WTC11 (cell line): ENCODE measurements around the gene FHIT.
"Not testable (repeated sequence)": the region's sequence is repeated elsewhere in the genome, so short reads cannot be mapped to it uniquely, and the experiment has no call there.

ENCODE experiments used
- FOXP1 ChIP-seq: sonication (generic); formaldehyde crosslinking; IDR thresholded peaks from 2 replicates; pipeline ENCODE4 v1.8.0; 2022; ENCODE audit warnings: missing genetic modification reagents, mild to moderate bottlenecking, moderate library complexity, borderline replicate concordance
- JUN ChIP-seq: sonication (generic); formaldehyde crosslinking; IDR thresholded peaks from 2 replicates; pipeline ENCODE4 v1.8.0; 2023; ENCODE audit warnings: mild to moderate bottlenecking, missing genetic modification reagents
- KAT7 ChIP-seq: sonication (generic); formaldehyde crosslinking; IDR thresholded peaks from 2 replicates; pipeline ENCODE4 v1.8.1; 2023; ENCODE audit warnings: missing genetic modification reagents, mild to moderate bottlenecking, borderline replicate concordance
- MXD4 ChIP-seq: fragments of 250-450 bp; sonication (Bioruptor Pico); IDR thresholded peaks from 2 replicates; pipeline ENCODE4 v1.8.0; 2021; ENCODE audit warnings: mild to moderate bottlenecking, moderate library complexity, borderline replicate concordance
- NFYB ChIP-seq: sonication (generic); formaldehyde crosslinking; conservative IDR thresholded peaks from 2 replicates; pipeline ENCODE4 v1.8.0; 2022; ENCODE audit warnings: low read depth, missing genetic modification reagents
- SP1 ChIP-seq: sonication (generic); formaldehyde crosslinking; conservative IDR thresholded peaks from 2 replicates; pipeline ENCODE4 v1.8.1; 2022; ENCODE audit warnings: missing genetic modification reagents
- ZNF263 ChIP-seq: sonication (generic); formaldehyde crosslinking; IDR thresholded peaks from 2 replicates; pipeline ENCODE4 v1.8.1; 2022; ENCODE audit warnings: low read depth, mild to moderate bottlenecking, moderate library complexity, missing genetic modification reagents
- ZNF317 ChIP-seq: sonication (generic); formaldehyde crosslinking; IDR thresholded peaks from 2 replicates; pipeline ENCODE4 v1.8.1; 2023; ENCODE audit warnings: low read depth, mild to moderate bottlenecking, moderate library complexity, missing genetic modification reagents, borderline replicate concordance
- TF ChIP-seq, protein P1 (sequence below): sonication (generic); formaldehyde crosslinking; IDR thresholded peaks from 2 replicates; pipeline ENCODE4 v1.8.1; 2023; ENCODE audit warnings: mild to moderate bottlenecking, missing genetic modification reagents, moderate library complexity
- TF ChIP-seq, protein P2 (sequence below): fragments of 200-600 bp; IDR thresholded peaks from 2 replicates; pipeline ENCODE4 v1.8.0; 2022; ENCODE audit warnings: antibody characterized with exemption
- TF ChIP-seq, protein P3 (sequence below): sonication (generic); formaldehyde crosslinking; IDR thresholded peaks from 2 replicates; pipeline ENCODE4 v1.8.0; 2022; ENCODE audit warnings: mild to moderate bottlenecking, missing genetic modification reagents
- TF ChIP-seq, protein P4 (sequence below): sonication (generic); formaldehyde crosslinking; IDR thresholded peaks from 2 replicates; pipeline ENCODE4 v1.8.1; 2023; ENCODE audit warnings: mild to moderate bottlenecking, missing genetic modification reagents, moderate library complexity
- TF ChIP-seq, protein P5 (sequence below): sonication (generic); formaldehyde crosslinking; IDR thresholded peaks from 2 replicates; pipeline ENCODE4 v1.8.0; 2023; ENCODE audit warnings: mild to moderate bottlenecking, missing genetic modification reagents
- TF ChIP-seq, protein P6 (sequence below): fragments of 250-450 bp; sonication (Bioruptor Pico); IDR thresholded peaks from 2 replicates; pipeline ENCODE4 v1.9.0; 2021; ENCODE audit warnings: mild to moderate bottlenecking

DNA sequence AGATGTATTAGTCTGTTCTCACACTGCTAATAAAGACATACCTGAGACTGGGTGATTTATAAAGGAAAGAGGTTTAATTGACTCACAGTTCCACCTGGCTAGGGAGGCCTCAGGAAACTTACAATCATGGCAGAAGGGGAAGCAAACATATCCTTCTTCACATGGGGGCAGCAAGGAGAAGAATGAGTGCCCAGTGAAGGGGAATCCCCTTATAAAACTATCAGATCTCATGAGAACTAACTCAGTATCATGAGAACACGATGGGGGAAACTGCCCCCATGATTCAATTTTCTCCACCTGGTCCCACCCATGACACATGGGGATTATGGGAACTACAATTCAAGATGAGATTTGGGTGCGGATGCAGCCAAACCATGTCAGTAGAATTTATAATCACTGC is 1316.7 kb downstream of the FHIT start:
- TF ChIP-seq, protein P1, sequence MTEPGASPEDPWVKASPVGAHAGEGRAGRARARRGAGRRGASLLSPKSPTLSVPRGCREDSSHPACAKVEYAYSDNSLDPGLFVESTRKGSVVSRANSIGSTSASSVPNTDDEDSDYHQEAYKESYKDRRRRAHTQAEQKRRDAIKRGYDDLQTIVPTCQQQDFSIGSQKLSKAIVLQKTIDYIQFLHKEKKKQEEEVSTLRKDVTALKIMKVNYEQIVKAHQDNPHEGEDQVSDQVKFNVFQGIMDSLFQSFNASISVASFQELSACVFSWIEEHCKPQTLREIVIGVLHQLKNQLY (CRISPR knock-in tag), result not testable (repeated sequence)
- TF ChIP-seq, protein P2, sequence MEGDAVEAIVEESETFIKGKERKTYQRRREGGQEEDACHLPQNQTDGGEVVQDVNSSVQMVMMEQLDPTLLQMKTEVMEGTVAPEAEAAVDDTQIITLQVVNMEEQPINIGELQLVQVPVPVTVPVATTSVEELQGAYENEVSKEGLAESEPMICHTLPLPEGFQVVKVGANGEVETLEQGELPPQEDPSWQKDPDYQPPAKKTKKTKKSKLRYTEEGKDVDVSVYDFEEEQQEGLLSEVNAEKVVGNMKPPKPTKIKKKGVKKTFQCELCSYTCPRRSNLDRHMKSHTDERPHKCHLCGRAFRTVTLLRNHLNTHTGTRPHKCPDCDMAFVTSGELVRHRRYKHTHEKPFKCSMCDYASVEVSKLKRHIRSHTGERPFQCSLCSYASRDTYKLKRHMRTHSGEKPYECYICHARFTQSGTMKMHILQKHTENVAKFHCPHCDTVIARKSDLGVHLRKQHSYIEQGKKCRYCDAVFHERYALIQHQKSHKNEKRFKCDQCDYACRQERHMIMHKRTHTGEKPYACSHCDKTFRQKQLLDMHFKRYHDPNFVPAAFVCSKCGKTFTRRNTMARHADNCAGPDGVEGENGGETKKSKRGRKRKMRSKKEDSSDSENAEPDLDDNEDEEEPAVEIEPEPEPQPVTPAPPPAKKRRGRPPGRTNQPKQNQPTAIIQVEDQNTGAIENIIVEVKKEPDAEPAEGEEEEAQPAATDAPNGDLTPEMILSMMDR, result not testable (repeated sequence)
- TF ChIP-seq, protein P3, sequence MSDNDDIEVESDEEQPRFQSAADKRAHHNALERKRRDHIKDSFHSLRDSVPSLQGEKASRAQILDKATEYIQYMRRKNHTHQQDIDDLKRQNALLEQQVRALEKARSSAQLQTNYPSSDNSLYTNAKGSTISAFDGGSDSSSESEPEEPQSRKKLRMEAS (CRISPR knock-in tag), result not testable (repeated sequence)
- TF ChIP-seq NFYB (CRISPR knock-in tag); ZNF317 (CRISPR knock-in tag); KAT7; JUN (CRISPR knock-in tag); SP1 (CRISPR knock-in tag); MXD4 (CRISPR knock-in tag); FOXP1 (CRISPR knock-in tag); ZNF263 (CRISPR knock-in tag): not testable (repeated sequence)
- TF ChIP-seq, protein P4, sequence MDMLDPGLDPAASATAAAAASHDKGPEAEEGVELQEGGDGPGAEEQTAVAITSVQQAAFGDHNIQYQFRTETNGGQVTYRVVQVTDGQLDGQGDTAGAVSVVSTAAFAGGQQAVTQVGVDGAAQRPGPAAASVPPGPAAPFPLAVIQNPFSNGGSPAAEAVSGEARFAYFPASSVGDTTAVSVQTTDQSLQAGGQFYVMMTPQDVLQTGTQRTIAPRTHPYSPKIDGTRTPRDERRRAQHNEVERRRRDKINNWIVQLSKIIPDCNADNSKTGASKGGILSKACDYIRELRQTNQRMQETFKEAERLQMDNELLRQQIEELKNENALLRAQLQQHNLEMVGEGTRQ (CRISPR knock-in tag), result not testable (repeated sequence)
- TF ChIP-seq, protein P5, sequence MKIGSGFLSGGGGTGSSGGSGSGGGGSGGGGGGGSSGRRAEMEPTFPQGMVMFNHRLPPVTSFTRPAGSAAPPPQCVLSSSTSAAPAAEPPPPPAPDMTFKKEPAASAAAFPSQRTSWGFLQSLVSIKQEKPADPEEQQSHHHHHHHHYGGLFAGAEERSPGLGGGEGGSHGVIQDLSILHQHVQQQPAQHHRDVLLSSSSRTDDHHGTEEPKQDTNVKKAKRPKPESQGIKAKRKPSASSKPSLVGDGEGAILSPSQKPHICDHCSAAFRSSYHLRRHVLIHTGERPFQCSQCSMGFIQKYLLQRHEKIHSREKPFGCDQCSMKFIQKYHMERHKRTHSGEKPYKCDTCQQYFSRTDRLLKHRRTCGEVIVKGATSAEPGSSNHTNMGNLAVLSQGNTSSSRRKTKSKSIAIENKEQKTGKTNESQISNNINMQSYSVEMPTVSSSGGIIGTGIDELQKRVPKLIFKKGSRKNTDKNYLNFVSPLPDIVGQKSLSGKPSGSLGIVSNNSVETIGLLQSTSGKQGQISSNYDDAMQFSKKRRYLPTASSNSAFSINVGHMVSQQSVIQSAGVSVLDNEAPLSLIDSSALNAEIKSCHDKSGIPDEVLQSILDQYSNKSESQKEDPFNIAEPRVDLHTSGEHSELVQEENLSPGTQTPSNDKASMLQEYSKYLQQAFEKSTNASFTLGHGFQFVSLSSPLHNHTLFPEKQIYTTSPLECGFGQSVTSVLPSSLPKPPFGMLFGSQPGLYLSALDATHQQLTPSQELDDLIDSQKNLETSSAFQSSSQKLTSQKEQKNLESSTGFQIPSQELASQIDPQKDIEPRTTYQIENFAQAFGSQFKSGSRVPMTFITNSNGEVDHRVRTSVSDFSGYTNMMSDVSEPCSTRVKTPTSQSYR, result not testable (repeated sequence)
- TF ChIP-seq, protein P6, sequence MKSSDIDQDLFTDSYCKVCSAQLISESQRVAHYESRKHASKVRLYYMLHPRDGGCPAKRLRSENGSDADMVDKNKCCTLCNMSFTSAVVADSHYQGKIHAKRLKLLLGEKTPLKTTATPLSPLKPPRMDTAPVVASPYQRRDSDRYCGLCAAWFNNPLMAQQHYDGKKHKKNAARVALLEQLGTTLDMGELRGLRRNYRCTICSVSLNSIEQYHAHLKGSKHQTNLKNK (CRISPR knock-in tag), result not testable (repeated sequence)
